HG02943 (cell line): ENCODE results near the gene TET2.

Source experiments
- ATAC-seq: cut with Tn5 transposase; IDR thresholded peaks from one replicate; pipeline ENCODE4 v1.9.1; 2021; ENCODE audit warnings: mild to moderate bottlenecking, low read depth, moderate library complexity; ENCODE audit not compliant: unreplicated experiment

TET2 gene

DNA sequence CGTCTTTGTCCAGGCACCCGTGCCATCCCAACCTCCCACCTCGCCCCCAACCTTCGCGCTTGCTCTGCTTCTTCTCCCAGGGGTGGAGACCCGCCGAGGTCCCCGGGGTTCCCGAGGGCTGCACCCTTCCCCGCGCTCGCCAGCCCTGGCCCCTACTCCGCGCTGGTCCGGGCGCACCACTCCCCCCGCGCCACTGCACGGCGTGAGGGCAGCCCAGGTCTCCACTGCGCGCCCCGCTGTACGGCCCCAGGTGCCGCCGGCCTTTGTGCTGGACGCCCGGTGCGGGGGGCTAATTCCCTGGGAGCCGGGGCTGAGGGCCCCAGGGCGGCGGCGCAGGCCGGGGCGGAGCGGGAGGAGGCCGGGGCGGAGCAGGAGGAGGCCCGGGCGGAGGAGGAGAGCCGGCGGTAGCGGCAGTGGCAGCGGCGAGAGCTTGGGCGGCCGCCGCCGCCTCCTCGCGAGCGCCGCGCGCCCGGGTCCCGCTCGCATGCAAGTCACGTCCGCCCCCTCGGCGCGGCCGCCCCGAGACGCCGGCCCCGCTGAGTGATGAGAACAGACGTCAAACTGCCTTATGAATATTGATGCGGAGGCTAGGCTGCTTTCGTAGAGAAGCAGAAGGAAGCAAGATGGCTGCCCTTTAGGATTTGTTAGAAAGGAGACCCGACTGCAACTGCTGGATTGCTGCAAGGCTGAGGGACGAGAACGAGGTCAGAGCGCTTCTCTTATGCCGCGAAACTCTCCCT is at the start of gene TET2:
Gene TET2, plus strand, starts transcription at position 601 of the 740 bp plus-strand sequence. CDS start 87,067 bp downstream, outside the sequence.
- ATAC-seq = peak; percentile 78

DNA sequence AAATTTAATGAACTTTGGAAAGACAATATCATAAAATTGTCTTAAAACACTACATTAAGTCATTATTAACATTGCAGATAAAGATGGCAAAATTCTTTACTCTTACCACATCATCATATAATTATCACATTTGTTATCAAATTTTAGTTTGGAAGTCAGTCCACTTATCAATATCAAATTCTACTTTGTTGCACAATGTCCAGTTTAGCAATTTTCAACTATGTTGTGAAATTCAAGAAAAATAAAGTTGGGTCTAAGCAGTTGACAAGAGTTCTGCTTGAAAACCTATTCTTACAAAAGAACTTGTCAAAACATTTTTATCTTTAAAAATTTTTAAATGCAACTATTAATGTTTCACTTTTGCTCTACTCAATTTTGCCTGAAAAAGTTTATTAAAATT is 44.7 kb upstream of the TET2 start:
- ATAC-seq = no peak

DNA sequence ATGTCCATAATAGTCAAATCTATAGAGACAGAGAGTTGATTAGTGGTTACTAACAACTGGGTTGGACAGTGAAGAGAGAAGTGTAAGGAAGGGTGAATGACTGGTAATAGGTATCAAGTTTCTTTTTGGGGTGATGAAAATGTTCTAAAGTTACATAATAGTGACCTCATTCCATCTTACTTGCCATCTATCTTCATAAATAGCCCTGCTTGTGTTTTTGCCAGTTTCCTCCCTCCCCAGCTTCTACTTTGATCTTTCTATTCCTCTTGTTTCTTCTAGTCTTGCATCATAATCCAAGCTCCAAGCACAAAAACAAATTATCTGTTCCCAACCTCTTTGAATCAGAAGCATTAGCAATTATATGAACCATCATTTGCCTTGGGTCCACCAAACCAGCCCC is 40.2 kb upstream of the TET2 start:
- no peak for ATAC-seq

DNA sequence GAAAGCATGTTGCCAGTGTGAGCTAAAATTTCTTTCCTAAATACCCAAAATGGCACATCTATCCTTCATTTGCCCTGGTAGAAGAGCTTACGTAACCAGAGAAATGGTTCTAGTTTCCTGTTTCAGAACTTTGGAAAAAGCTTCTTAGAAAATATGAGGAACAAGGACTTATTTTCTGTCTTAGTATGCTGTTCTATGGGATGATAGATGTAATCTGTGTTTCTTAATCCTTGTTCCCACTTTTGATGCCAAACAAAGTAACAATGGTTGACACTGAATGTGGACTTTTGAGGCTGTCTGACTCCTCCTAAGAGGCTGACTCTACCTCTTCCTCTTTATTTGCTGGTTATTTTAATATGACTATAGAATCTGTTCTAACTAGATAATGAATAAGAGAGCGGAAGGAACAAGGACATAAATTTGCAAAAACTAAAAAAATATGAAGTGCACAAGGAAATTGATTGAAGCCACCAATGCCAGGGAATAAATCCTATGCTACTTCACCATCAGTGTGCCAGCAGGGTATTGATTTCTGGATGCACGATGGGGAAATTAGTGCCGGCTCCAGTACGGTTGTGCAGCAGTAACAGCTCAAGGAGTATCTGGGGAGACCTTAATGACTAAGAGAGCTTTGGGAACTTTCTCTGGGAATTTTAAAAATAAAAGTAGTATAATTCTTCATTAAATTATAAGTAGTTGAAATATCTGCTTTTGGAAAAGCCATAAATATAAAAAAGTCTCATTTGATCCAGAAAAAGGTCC is 39.4 kb upstream of the TET2 start:
- no peak for ATAC-seq

DNA sequence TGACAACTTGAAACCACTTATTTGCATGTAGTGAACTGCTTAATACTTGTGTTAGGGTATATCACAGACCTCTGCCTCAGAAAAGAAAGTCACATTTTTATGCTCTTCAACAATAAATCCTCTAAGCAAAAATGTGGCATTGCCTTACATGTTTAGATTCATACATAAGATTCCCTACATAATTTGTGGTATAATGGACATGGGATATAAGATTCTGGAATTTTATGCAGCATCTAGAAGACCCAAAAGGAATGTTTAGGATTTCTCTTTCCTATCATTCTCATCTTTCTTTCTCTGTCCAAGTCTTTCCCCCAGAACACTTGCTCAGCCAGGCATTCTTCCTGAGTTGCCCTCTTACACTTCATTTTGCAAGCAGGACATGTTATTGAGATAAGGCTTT is 37.7 kb upstream of the TET2 start:
- no peak for ATAC-seq

DNA sequence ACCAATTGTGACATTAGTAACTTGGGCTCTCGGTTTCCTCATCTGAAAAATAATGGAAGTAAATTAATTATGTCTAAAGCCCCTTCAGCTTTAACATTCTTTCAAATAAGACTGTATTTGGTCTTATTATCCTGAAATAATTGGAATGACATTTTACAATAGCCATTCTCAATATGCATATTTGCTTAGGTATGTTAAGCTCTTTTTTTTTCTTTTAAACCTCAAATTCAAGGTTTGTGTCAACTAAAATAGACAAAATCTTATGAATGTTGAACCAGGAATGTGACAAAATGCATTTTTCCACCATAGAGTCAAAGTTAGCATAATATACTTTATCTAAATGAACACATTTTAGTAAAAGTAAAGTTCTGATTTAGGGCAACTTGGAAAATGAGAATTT is 34.4 kb upstream of the TET2 start:
- ATAC-seq = no peak

DNA sequence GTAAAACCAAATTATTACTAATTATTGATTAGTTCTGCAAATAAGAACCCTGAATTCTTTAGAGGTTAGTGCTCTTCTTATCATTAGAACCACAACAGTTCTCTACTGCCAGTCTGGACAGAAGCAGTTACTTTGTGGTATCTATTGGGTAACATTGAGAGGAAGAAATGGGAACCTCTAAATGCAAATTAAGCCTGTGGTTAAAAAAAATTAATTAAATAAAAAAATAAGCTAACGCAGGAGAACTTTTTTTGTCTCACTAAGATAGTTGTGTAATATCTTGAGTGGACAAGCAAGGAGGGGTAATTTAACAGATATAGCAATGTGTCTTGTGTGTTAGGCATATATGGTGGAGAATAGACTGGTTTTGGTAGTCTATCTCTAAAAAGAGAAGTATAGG is 32.9 kb upstream of the TET2 start:
- no peak for ATAC-seq

DNA sequence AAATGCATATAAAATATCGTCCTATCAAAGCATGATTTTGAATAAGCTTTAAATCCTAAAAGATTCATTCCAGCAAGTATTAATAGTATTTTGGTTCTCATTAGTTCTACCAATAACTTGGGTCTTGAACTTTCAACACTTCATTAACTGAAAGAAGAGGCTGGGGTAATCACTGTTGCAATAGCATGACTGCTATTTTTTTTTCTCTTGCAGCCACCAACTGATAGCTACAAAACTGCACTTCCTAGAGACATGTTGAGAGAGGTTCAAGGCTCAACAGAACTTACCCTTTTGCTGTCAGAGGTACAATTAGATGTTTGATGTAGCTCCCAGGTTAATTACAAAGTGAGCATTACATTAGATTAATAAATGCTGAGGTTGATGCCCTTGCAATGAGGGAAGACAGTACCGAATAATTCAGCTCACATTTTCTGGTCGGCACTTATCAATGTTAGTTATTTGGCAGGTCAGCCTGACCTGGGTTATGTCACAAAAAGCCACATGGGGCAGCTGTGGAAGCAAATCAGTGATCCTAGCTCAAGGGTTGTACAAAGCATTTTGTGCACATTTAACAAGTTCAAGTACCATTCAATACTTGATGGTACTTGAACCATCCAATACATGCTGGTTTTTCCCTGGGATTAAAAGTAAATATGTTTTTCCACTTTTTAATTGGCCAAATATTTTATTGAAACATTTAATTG is 29.9 kb upstream of the TET2 start:
- ATAC-seq = no peak

DNA sequence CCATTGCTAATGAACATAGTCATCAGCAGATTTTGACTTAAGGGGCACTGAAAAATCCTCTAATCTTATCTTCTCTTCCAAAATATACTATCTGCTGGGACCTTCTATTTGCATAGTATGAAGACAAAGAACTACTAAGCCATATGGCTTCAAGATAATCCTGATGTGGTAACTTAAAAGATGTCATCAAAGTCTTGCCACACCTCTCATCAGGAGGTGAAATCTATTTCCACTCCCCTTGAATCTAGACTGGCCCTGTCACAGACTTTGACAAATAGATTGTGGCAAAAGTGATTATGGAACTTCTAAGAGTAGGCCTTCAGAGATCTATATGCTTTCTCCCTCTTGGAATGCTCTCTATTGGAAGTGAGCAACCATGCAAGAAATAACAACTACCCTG is 27.3 kb upstream of the TET2 start:
- ATAC-seq = no peak

DNA sequence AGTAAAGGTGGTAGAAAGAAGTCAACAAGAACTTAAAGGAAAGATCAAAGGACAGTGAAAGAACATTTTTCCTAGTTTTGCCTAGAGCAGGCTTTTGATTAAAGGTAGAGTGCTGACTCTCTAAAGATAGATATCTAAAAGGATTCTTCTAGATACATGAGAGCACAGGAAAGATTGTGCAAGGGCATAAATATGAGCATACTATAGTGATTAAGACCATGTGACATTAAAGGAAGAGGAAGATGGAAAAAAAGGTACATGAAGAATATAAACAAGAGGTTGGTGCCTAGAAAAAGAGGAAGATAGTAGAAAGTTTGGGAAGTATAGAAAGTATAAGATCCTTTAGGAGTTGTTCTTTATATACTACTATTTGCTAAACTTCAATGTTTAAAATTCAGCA is 26.1 kb upstream of the TET2 start:
- no peak for ATAC-seq

DNA sequence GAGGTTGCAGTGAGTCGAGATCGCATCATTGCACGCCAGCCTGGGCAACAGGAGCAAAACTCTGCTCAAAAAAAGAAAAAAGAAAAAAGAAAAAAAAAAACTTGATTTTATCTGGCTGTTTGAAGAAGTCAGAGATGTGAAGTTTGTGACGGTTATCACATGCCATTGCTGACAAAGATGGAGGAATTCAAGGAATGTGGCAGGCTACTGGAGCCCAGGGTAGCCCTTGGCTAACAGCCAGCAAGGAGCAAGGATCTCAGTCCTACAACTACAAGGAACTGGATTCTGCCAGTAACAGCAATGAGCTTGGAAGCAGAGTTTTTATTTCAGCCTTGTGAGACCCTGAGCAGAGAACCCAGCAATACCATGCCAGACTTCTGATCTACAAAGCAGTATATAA is 24.3 kb upstream of the TET2 start:
- ATAC-seq = no peak

DNA sequence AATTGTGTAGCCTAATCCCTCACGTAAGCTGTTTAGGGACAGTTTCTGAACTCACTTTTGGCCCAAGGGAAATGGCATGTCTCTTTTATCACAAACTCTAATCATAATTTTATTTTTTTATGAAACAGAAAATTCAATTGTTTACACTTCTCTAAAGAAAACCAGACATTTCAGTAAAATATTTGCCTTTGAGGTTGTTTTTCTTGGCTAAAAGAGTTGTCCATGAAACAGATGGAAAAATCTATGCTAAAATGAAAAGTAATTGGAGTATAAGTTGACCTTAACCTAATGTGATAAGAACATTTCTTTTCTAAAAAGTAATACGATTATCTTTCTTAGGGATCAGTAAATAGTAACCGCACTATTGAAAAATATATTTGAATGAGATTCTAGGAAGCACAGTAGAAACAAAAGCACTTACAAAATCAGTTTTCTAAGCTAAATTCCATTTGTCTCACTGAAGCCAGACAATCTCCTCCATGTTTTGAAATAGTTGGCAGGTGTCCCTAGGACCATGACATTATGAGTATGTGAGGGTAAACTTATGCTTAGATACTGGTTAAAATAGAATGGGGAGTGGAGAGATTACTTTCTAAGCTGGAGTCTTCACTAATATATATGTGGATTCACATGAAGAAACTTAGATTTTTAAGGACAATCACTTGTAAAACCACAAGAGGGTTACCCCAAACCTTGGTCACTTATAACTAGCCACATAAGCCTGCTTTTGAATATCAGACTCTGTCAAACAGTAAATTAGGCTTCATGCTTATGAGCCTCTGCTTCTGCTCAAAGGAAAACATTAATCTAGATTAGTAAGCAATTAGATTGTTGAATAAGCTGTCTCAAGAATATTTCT is 20.1 kb upstream of the TET2 start:
- ATAC-seq = no peak

DNA sequence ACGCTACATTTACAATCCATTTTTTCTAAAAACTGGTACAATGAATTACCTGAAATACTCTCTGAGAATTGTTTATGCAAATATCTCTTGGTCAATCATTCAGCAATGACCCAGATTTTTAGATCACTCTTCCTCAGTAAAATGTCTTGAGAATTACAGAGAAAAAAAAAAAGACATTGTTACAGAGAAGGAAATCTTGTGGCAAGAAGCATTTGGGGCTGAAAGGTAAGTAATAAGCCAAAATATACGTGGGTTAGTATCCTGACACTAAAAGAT is 19.6 kb upstream of the TET2 start:
- ATAC-seq = no peak

DNA sequence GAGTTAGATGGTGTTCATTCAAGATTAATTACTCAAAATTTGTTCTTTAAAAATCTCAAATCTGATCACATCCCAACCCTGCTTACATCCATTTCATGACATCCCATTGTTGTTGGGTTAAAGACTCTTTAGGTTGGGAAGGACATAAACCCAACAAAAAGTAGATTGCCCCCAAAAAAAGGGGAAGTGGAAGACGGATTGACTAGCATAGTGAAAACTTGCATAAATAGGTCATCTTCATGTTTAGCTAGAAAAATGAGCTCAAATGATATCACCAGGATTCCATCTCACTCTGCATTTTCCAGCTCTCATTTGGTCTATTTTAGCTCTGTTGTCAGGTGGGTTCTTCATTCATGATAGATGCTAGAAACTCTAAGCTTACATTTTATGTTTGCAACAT is 18.5 kb upstream of the TET2 start:
- ATAC-seq = no peak

DNA sequence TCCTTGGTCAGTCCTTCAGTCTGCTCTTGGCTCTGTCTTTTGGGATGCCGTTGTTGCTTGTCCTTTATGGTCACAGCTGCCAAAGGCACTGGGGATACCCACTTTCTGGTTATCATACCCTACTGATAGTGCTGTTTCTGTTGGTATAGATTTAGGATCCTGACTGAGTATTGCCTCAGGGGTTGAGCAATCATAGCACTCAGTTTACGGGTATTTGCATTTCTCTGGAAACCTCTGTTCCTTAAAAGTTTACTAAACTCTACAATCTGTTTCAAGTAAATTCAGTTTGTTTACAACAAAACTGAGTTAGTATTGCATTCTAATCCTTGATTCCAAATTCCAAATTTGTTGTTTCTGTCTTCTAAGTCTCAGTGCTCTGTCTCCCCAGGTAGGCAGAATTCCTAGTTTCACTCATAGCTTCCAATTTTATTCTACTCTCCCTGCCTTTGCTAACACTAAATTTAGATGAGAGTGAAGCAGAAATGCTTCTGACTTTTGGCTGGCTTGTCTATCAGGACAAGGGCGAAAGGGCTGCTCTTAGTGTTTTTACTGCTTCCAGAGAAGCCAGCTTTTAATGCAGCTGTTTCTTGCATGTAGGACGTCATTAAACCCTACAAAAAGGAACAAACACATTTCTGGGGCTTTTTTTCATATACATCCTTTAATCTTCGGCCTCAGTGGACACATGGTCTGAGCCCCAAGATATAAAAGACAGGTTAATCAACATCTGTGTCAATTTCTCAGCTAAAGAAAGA is 17.2 kb upstream of the TET2 start:
- no peak for ATAC-seq

DNA sequence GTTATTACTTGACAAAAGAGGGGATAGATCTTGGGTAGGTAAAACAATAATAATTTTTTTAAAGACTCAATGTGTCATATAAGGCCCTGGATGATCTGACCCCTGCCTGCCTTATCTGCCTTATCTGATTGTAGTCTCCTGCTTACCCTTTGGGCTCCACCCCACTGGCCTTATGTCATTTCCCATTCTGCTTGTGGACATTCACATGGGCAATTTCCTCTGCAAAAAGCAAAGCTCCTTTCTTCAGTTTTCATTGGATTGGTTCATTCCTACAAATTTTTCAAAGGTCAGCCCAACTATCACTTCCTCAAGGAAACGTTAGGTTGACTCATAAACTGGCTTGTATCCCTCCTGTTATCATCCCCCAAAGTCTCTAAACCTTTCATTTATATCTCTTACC is 15.7 kb upstream of the TET2 start:
- no peak for ATAC-seq

DNA sequence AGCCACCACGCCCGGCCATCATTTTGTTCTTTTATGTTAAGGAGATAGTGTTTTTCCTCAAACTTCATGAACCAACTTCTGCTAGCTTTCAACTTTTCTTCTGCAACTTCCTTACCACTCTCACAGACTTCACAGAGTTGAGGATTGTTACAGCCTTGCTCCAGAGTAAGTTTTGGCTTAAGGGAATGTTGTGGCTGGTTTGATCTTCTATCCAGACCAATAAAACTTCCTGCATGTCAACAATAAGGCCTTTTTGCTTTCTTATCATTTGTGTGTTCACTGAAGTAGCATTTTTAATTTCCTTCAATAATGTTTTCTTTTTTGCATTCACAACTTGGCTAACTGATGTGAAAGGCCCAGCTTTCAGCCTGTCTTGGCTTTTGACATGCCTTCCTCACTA is 12.7 kb upstream of the TET2 start:
- ATAC-seq = no peak

DNA sequence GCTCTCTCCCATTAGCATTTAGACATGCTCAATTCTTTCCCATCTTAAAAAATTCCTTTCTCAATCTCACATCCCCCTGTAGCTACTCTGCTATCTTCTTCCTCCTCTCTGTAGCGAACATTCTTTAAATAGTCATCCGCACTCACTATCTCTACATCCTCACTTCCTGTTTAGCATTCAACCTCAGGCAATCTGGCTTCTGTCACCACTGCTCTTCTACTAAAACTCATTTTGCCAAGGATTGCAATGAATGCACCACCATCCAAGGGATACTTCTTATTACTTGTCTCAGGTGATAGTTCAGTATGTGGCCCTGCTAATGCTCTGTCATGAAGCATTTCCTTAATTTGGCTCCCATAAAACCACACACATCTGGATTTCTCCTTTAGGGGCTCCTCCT is 10.9 kb upstream of the TET2 start:
- ATAC-seq = peak; percentile 63

DNA sequence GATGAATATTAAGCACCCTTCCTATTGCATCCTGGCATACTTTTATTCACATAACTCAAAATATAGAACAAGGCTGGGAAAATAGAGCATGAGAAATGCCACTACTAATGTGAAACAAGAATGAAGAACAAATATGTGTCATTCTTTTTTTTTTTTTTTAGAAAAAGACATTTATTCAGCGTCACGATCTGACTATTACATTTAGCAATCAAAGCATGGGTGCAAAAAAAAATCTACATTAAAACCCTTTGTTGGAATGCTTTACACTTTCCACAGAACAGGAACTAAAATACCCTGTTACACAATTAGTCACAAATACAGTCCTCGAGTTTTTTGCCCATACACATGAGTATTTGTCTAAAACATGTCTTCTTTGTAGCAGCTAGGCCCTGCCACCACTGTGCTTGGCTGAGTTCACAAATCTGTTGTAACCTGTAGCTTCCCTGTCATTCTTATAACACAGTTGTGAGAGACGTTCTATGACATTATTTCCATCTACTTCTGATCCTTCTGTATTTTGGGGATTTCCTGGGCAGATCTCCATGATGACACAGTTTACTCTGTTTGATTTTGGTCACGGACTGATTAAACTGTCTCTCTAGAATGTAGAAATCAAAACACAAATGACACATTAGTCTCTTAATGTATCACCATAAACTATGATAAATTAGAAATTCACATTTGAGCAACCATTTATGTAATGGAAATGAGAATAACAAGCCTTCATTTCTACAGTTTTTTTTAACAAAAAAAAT is 9.4 kb upstream of the TET2 start:
- ATAC-seq = no peak
